ENCODE results near the gene UBE4B. TPM values are rescaled to one million over a fixed set of nuclear protein-coding genes. Genes with fewer than 3 reads are reported as not detected.

Gene UBE4B
- total and polyA plus RNA-seq, 2 donors (not counting 1 experiment from before 2014, with no cell fraction given), result 21.7 to 57.5 TPM

GRCh38 chr1:10213186-10213705, 180.5 kb downstream of the UBE4B start:
- no peak overlapping the region for H3K27ac Mint-ChIP-seq
- peaks cover 0 to 4% (median 0%) of the 10 kb centered on the region in 4 experiments for H3K27me3 ChIP-seq (replicated peaks in 1 of 4; ENCODE audit: control extremely low read depth in 1 of 4, control insufficient read depth in 3 of 4, insufficient read depth in 4 of 4, low read length in 3 of 4)
- no peak overlapping the region for H3K27ac ChIP-seq (ENCODE audit: low read length in 2 of 2)
- no peaks in the 10 kb centered on the region for H3K9me3 ChIP-seq (ENCODE audit: control extremely low read depth in 1 of 3, control insufficient read depth in 2 of 3, insufficient read depth in 1 of 3, low read length in 2 of 3)
- H3K27me3 Mint-ChIP-seq, result no peaks in the 10 kb centered on the region
- POLR2A ChIA-PET, result no interaction called here
- H3K4me1 Mint-ChIP-seq, result peaks cover 37% of the 10 kb centered on the region
- no peaks in the 10 kb centered on the region for H3K36me3 ChIP-seq (replicated peaks in 1 of 2; ENCODE audit: control extremely low read depth in 1 of 2, control insufficient read depth in 1 of 2, extremely low read depth in 1 of 2, insufficient read depth in 2 of 2, low read length in 1 of 2)
- peaks cover 15% of the 10 kb centered on the region for H3K79me2 ChIP-seq (ENCODE audit: control insufficient read depth, insufficient read depth, low read length)
- H4K20me1 ChIP-seq (ENCODE audit: control insufficient read depth, insufficient read depth, low read length, poor library complexity, severe bottlenecking), result no peaks in the 10 kb centered on the region
- CTCF ChIA-PET, result interaction anchor here (1.0 kb wide), 1 partner anchor 126 kb away, joined by 4 read pairs; no protein-coding TSS in a partner anchor
- H2AFZ ChIP-seq (ENCODE audit: insufficient read depth, low read depth, low read length, poor library complexity, severe bottlenecking), result no peak overlapping the region
- no peak overlapping the region for H3K9ac ChIP-seq (ENCODE audit: low read length)
- intact Hi-C loops (cut with micrococcal nuclease), result loop anchor here (10.0 kb wide), 1 partner anchor 122 kb away; no protein-coding TSS in a partner anchor
- H3K4me3 Mint-ChIP-seq, result no peak overlapping the region
- no peaks in the 10 kb centered on the region for H3K9me3 Mint-ChIP-seq (ENCODE audit: insufficient read depth)
- DNase-seq (no peak), ATAC-seq (ENCODE audit: low read depth) (no peak)
- no peak overlapping the region for H3K4me2 ChIP-seq (replicated peaks; ENCODE audit: low read depth, low read length, poor library complexity, severe bottlenecking)
- 90% methylated on average over 2 of the region's 3 CpGs for WGBS (ENCODE audit: insufficient coverage)
- peaks cover 6 to 23% of the 10 kb centered on the region in 2 donors for H3K4me1 ChIP-seq (ENCODE audit: control insufficient read depth in 2 of 2, insufficient read depth in 2 of 2, low read length in 2 of 2)
- no peak overlapping the region for H3K4me3 ChIP-seq (ENCODE audit: control extremely low read depth in 1 of 5, extremely low read depth in 1 of 5, insufficient read depth in 1 of 5, low read depth in 2 of 5, low read length in 4 of 5)
- no peak for TF ChIP-seq EZH2 (IDR thresholded peaks at IDR 0.05; ENCODE audit: borderline replicate concordance, insufficient read depth, low read depth, low read length, poor library complexity, severe bottlenecking)
- no peak for TF ChIP-seq CTCF (IDR thresholded peaks at IDR 0.05)

GRCh38 chr1:10216090-10216749, 183.5 kb downstream of the UBE4B start:
- Histone ChIP-seq H3K36me3 (replicated peaks in 1 of 2; ENCODE audit: control extremely low read depth in 1 of 2, control insufficient read depth in 1 of 2, extremely low read depth in 1 of 2, insufficient read depth in 2 of 2, low read length in 1 of 2) (no peaks in the 10 kb centered on the region), H3K4me3 (ENCODE audit: control extremely low read depth in 1 of 5, extremely low read depth in 1 of 5, insufficient read depth in 1 of 5, low read depth in 2 of 5, low read length in 4 of 5) (peak overlapping the region in 1 of 5 experiments; percentile 3), H3K79me2 (ENCODE audit: control insufficient read depth, insufficient read depth, low read length) (peaks cover 19% of the 10 kb centered on the region), H2AFZ (ENCODE audit: insufficient read depth, low read depth, low read length, poor library complexity, severe bottlenecking) (no peak overlapping the region), H4K20me1 (ENCODE audit: control insufficient read depth, insufficient read depth, low read length, poor library complexity, severe bottlenecking) (no peaks in the 10 kb centered on the region), H3K27me3 (replicated peaks in 1 of 4; ENCODE audit: control extremely low read depth in 1 of 4, control insufficient read depth in 3 of 4, insufficient read depth in 4 of 4, low read length in 3 of 4) (no peaks in the 10 kb centered on the region), H3K9me3 (ENCODE audit: control extremely low read depth in 1 of 3, control insufficient read depth in 2 of 3, insufficient read depth in 1 of 3, low read length in 2 of 3) (no peaks in the 10 kb centered on the region), H3K27ac (ENCODE audit: low read length in 2 of 2) (no peak overlapping the region), H3K4me2 (replicated peaks; ENCODE audit: low read depth, low read length, poor library complexity, severe bottlenecking) (peak overlapping the region; percentile 40), H3K9ac (ENCODE audit: low read length) (peak overlapping the region; percentile 7), H3K4me1 (ENCODE audit: control insufficient read depth in 2 of 2, insufficient read depth in 2 of 2, low read length in 2 of 2) (peaks cover 0 to 12% of the 10 kb centered on the region in 2 donors)
- ATAC-seq (ENCODE audit: low read depth), result no peak
- CTCF ChIA-PET, result interaction anchor here (0.6 kb wide), 1 partner anchor 14 kb away, joined by 3 read pairs; no protein-coding TSS in a partner anchor
- TF ChIP-seq EZH2 (IDR thresholded peaks at IDR 0.05; ENCODE audit: borderline replicate concordance, insufficient read depth, low read depth, low read length, poor library complexity, severe bottlenecking) (no peak), CTCF (IDR thresholded peaks at IDR 0.05) (no peak)
- POLR2A ChIA-PET, result no interaction called here
- intact Hi-C loops (cut with micrococcal nuclease), result loop anchor here (10.0 kb wide), 1 partner anchor 119 kb away; no protein-coding TSS in a partner anchor
- H3K4me1 Mint-ChIP-seq, result peaks cover 23% of the 10 kb centered on the region
- H3K9me3 Mint-ChIP-seq (ENCODE audit: insufficient read depth), result no peaks in the 10 kb centered on the region
- H3K4me3 Mint-ChIP-seq, result no peak overlapping the region
- 50% methylated on average over 5 of the region's 7 CpGs for WGBS (ENCODE audit: insufficient coverage)
- H3K27ac Mint-ChIP-seq, result peak overlapping the region; percentile 18
- no peaks in the 10 kb centered on the region for H3K27me3 Mint-ChIP-seq
- no peak for DNase-seq

Data from B cell (primary cell).